GM12878 (cell line): ENCODE measurements around the gene SDF4. TPM values are rescaled to one million over a fixed set of nuclear protein-coding genes. Genes with fewer than 3 reads are reported as not detected.

Experiments
- ATAC-seq: fragments of 200-7000 bp; cut with Tn5 transposase; 3 replicates; pipeline ENCODE4 v1.9.1; 2020; ENCODE audit warnings: mild to moderate bottlenecking, moderate library complexity
- BruUV-seq: library from RNA; stranded (reverse); fragments of 400-500 nt; replicated peaks from 2 replicates; lab custom pipeline; 2021; lab: Mats Ljungman, UMichigan
- CTCF ChIA-PET: fragments of 300-600 bp; sonication (Branson Sonifier 250); formaldehyde crosslinking; extraction: SDS; loops from one replicate; lab custom pipeline; 2021; ENCODE audit warnings: inconsistent platforms; lab: Yijun Ruan, JAX
- POLR2A ChIA-PET: fragments of 350-600 bp; formaldehyde crosslinking; extraction: SDS; loops from one replicate; lab custom pipeline; 2021; ENCODE audit warnings: inconsistent platforms; lab: Charles Lee
- RAD21 ChIA-PET: fragments of 300-600 bp; sonication (Branson Sonifier 250); formaldehyde crosslinking; loops from one replicate; lab custom pipeline; 2023; ENCODE audit warnings: antibody characterized with exemption; ENCODE audit not compliant: unreplicated experiment; lab: Charles Lee
- SMC1A ChIA-PET: fragments of 300-600 bp; sonication (Branson Sonifier 250); formaldehyde crosslinking; loops from one replicate; lab custom pipeline; 2023; ENCODE audit not compliant: unreplicated experiment, uncharacterized antibody; lab: Charles Lee
- DNase-seq: peaks from one replicate; pipeline ENCODE4 v3.0.0-alpha.2; 2011; ENCODE audit warnings: low read depth, low spot score
- FAIRE-seq: peaks from 3 replicates; lab custom pipeline; 2011; peaks lifted over from hg19 to GRCh38; lab: Jason Lieb, UNC
- H2AFZ ChIP-seq: 2 replicates; pipeline ENCODE4 v1.6.0; 2011; ENCODE audit warnings: low read depth, low read length, control low read depth; ENCODE audit not compliant: control insufficient read depth
- H3K27ac ChIP-seq: 2 replicates; pipeline ENCODE4 v1.5.1; 2011; ENCODE audit warnings: control low read depth; ENCODE audit not compliant: control insufficient read depth, insufficient read depth
- H3K27me3 ChIP-seq, 2 experiments: replicated peaks in 1 of 2; 2 replicates each; pipeline versions ENCODE4 v1.6.0 to v1.6.1; 2011; ENCODE audit warnings: low read length in 1 of 2; ENCODE audit not compliant: control insufficient read depth in 2 of 2, insufficient read depth in 2 of 2
- H3K36me3 ChIP-seq, 2 experiments: 2 replicates each; pipeline ENCODE4 v1.5.1; 2011; ENCODE audit warnings: low read length in 1 of 2; ENCODE audit not compliant: control insufficient read depth in 2 of 2, insufficient read depth in 2 of 2
- H3K4me1 ChIP-seq: 2 replicates; pipeline ENCODE4 v1.6.1; 2011; ENCODE audit warnings: mild to moderate bottlenecking, low read length, moderate library complexity, mixed read lengths; ENCODE audit not compliant: control insufficient read depth, insufficient read depth
- H3K4me2 ChIP-seq: 2 replicates; pipeline ENCODE4 v1.6.0; 2011; ENCODE audit warnings: control low read depth; ENCODE audit not compliant: control insufficient read depth, insufficient read depth
- H3K4me3 ChIP-seq: fragments of 200-600 bp; sonication (generic); 2 replicates; pipeline ENCODE4 v1.5.1; 2016
- H3K79me2 ChIP-seq: 2 replicates; pipeline ENCODE4 v1.6.0; 2011; ENCODE audit warnings: low read length; ENCODE audit not compliant: control insufficient read depth, insufficient read depth
- H3K9ac ChIP-seq: 2 replicates; pipeline ENCODE4 v1.8.0; 2011; ENCODE audit warnings: low read length, control low read depth, mixed read lengths; ENCODE audit not compliant: control insufficient read depth, insufficient read depth
- H3K9me3 ChIP-seq: replicated peaks from 3 replicates; pipeline ENCODE4 v1.5.1; 2011; ENCODE audit warnings: mild to moderate bottlenecking, low read length; ENCODE audit not compliant: control insufficient read depth, insufficient read depth
- H4K20me1 ChIP-seq: 2 replicates; pipeline ENCODE4 v1.6.0; 2011; ENCODE audit not compliant: control insufficient read depth, insufficient read depth
- CBFB ChIP-seq: IDR thresholded peaks from 2 replicates; pipeline ENCODE4 v1.6.1; 2016; ENCODE audit warnings: antibody characterized with exemption, low read depth
- CBX5 ChIP-seq: sonication (generic); IDR thresholded peaks from 2 replicates; pipeline ENCODE4 v1.6.1; 2016; ENCODE audit warnings: low read depth, moderate library complexity, mild to moderate bottlenecking, inconsistent platforms
- ESRRA ChIP-seq: IDR thresholded peaks from 2 replicates; pipeline ENCODE4 v1.6.1; 2012; ENCODE audit warnings: mild to moderate bottlenecking, low read length, improper control_type of control experiment
- ETV6 ChIP-seq, 2 experiments: fragments of 450-650 bp in 1 of 2; IDR thresholded peaks in 1 of 2; conservative IDR thresholded peaks in 1 of 2; 2 replicates each; pipeline ENCODE4 v1.6.1; 2014; ENCODE audit warnings: antibody characterized with exemption in 1 of 2, borderline replicate concordance in 1 of 2, low read depth in 1 of 2, mild to moderate bottlenecking in 1 of 2, moderate library complexity in 1 of 2
- IKZF2 ChIP-seq, 2 experiments: fragments of 450-650 bp; IDR thresholded peaks; 2 replicates each; pipeline ENCODE4 v1.6.1; 2017; ENCODE audit warnings: mild to moderate bottlenecking in 2 of 2, moderate library complexity in 2 of 2
- MYB ChIP-seq: fragments of 150-350 bp; IDR thresholded peaks from 2 replicates; pipeline ENCODE4 v1.6.1; 2014; ENCODE audit warnings: mild to moderate bottlenecking, low read depth, low read length, borderline replicate concordance
- NBN ChIP-seq: fragments of 450-650 bp; IDR thresholded peaks from 2 replicates; pipeline ENCODE4 v1.6.1; 2016
- NR2C2 ChIP-seq: IDR thresholded peaks from 2 replicates; pipeline ENCODE4 v1.6.1; 2011; ENCODE audit warnings: borderline replicate concordance, low read depth; ENCODE audit not compliant: control insufficient read depth, insufficient read length
- POLR2A ChIP-seq: IDR thresholded peaks from 2 replicates; pipeline ENCODE4 v1.6.1; 2011; ENCODE audit warnings: low read depth, mild to moderate bottlenecking, low read length
- RAD51 ChIP-seq: fragments of 450-650 bp; IDR thresholded peaks from 2 replicates; pipeline ENCODE4 v1.6.1; 2016; ENCODE audit warnings: moderate library complexity, mild to moderate bottlenecking, inconsistent platforms
- SMARCA5 ChIP-seq: fragments of 450-650 bp; IDR thresholded peaks from 2 replicates; pipeline ENCODE4 v1.6.1; 2017; ENCODE audit warnings: mild to moderate bottlenecking
- SMC3 ChIP-seq: IDR thresholded peaks from 2 replicates; pipeline ENCODE4 v1.6.1; 2011; ENCODE audit warnings: low read length, improper control_type of control experiment, borderline replicate concordance
- SP1 ChIP-seq: IDR thresholded peaks from one replicate; pipeline ENCODE4 v1.6.1; 2011; ENCODE audit warnings: low read depth, low read length
- SREBF2 ChIP-seq: IDR thresholded peaks from 2 replicates; pipeline ENCODE4 v1.6.1; 2012; ENCODE audit warnings: mild to moderate bottlenecking, low read length
- SUPT20H ChIP-seq: IDR thresholded peaks from 2 replicates; pipeline ENCODE4 v1.6.1; 2011; ENCODE audit warnings: low read depth, mild to moderate bottlenecking, low read length, moderate library complexity, borderline replicate concordance; ENCODE audit not compliant: control insufficient read depth
- TCF7 ChIP-seq: IDR thresholded peaks from 2 replicates; pipeline ENCODE4 v1.6.1; 2014; ENCODE audit warnings: antibody characterized with exemption, borderline replicate concordance
- ZNF384 ChIP-seq: IDR thresholded peaks from 2 replicates; pipeline ENCODE4 v1.6.1; 2012; ENCODE audit warnings: low read depth, mild to moderate bottlenecking, low read length, improper control_type of control experiment, borderline replicate concordance
- WGBS: methylation state at CpG from one replicate; pipeline ENCODE4 v1.1.6; 2016; ENCODE audit warnings: low lambda C conversion rate; ENCODE audit not compliant: insufficient replicate concordance, insufficient coverage; ENCODE audit errors: missing lambda C conversion rate; 5-methylcytosine and 5-hydroxymethylcytosine counted together
- in situ Hi-C: fragments of 300-500 bp; cut with MboI; formaldehyde crosslinking; loops from 9 replicates; pipeline ENCODE4 v1.14.3; 2018; ENCODE audit warnings: mixed read lengths
- intact Hi-C: fragments of 100-400 bp; cut with micrococcal nuclease; formaldehyde crosslinking; loops from one replicate; pipeline ENCODE4 v1.14.2; 2022; ENCODE audit not compliant: unreplicated experiment
- polyA plus RNA-seq, 11 experiments: library from polyadenylated mRNA; depleted of rRNA in 4 of 11; unstranded in 6 of 11; stranded (reverse) in 5 of 11; fragments of >200 nt; fragmentation: Nextera tagmentation in 4 of 11; fragmentation: Illumina TruSeq in 1 of 11; extraction: Ambion mirVana in 4 of 11; extraction: Trizol in 1 of 11; gene quantifications; 1 replicate in 1 of 11; 2 replicates in 10 of 11; pipeline versions ENCODE4 v1.2.1 to v1.2.3, GENCODE V29; 2011 to 2016; ENCODE audit warnings: inconsistent platforms in 2 of 11, missing spikeins in 2 of 11, low read depth in 1 of 11
- total RNA-seq, 4 experiments: library from RNA; depleted of rRNA in 3 of 4; stranded (reverse); fragments of >200 nt in 3 of 4; fragmentation: Illumina TruSeq in 1 of 4; extraction: Trizol in 1 of 4; gene quantifications; 2 replicates each; pipeline versions ENCODE4 v1.2.1 to v1.2.3, GENCODE V29; 2013 to 2021
- TF ChIP-seq, protein P1 (sequence below): fragments of 450-650 bp; IDR thresholded peaks from 2 replicates; pipeline ENCODE4 v1.6.1; 2018; ENCODE audit warnings: borderline replicate concordance, mild to moderate bottlenecking; ENCODE audit not compliant: partially characterized antibody
- TF ChIP-seq, protein P2 (sequence below): IDR thresholded peaks from 2 replicates; pipeline ENCODE4 v1.6.1; 2012; ENCODE audit warnings: low read depth, low read length, improper control_type of control experiment
- TF ChIP-seq, protein P3 (sequence below): IDR thresholded peaks from 2 replicates; pipeline ENCODE4 v1.6.1; 2011; ENCODE audit warnings: borderline replicate concordance, low read depth, mild to moderate bottlenecking, moderate library complexity, low read length; ENCODE audit not compliant: insufficient read depth, poor library complexity, severe bottlenecking

SDF4 gene
- total and polyA plus RNA-seq, 10 of the 15 experiments (the other 5 are each of a cell fraction or from before 2014, with no cell fraction given) = 0.44 to 97.2 (median 40.2) TPM

- Histone ChIP-seq H4K20me1 (no peaks in the 10 kb centered on the region), H3K27me3 (peaks cover 0 to 8% of the 10 kb centered on the region in 2 experiments; a peak in 1 of 4 replicates), H3K4me3 (no peak overlapping the region), H3K9ac (no peak overlapping the region), H3K27ac (no peak overlapping the region), H2AFZ (no peak overlapping the region), H3K4me1 (peaks cover 28% of the 10 kb centered on the region), H3K36me3 (no peaks in the 10 kb centered on the region), H3K9me3 (no peaks in the 10 kb centered on the region), H3K4me2 (no peak overlapping the region), H3K79me2 (no peaks in the 10 kb centered on the region)
- TF ChIP-seq, protein P1, sequence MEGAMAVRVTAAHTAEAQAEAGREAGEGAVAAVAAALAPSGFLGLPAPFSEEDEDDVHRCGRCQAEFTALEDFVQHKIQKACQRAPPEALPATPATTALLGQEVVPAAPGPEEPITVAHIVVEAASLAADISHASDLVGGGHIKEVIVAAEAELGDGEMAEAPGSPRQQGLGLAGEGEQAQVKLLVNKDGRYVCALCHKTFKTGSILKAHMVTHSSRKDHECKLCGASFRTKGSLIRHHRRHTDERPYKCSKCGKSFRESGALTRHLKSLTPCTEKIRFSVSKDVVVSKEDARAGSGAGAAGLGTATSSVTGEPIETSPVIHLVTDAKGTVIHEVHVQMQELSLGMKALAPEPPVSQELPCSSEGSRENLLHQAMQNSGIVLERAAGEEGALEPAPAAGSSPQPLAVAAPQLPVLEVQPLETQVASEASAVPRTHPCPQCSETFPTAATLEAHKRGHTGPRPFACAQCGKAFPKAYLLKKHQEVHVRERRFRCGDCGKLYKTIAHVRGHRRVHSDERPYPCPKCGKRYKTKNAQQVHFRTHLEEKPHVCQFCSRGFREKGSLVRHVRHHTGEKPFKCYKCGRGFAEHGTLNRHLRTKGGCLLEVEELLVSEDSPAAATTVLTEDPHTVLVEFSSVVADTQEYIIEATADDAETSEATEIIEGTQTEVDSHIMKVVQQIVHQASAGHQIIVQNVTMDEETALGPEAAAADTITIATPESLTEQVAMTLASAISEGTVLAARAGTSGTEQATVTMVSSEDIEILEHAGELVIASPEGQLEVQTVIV = no peak
- TF ChIP-seq SUPT20H = no peak
- no peak for TF ChIP-seq ETV6 (conservative IDR thresholded peaks at IDR 0.05 in 1 of 2, IDR thresholded peaks at IDR 0.05 in 1 of 2; ENCODE audit: borderline replicate concordance in 1 of 2, low read depth in 1 of 2)
- TF ChIP-seq MYB = no peak
- TF ChIP-seq SREBF2 = no peak
- TF ChIP-seq SMC3 = no peak
- TF ChIP-seq RAD51 = no peak
- TF ChIP-seq IKZF2 (IDR thresholded peaks at IDR 0.05) = no peak
- no peak for TF ChIP-seq ESRRA
- TF ChIP-seq SMARCA5 = no peak
- no peak for TF ChIP-seq NBN
- TF ChIP-seq, protein P2, sequence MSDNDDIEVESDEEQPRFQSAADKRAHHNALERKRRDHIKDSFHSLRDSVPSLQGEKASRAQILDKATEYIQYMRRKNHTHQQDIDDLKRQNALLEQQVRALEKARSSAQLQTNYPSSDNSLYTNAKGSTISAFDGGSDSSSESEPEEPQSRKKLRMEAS = no peak
- TF ChIP-seq NR2C2 = no peak
- TF ChIP-seq, protein P3, sequence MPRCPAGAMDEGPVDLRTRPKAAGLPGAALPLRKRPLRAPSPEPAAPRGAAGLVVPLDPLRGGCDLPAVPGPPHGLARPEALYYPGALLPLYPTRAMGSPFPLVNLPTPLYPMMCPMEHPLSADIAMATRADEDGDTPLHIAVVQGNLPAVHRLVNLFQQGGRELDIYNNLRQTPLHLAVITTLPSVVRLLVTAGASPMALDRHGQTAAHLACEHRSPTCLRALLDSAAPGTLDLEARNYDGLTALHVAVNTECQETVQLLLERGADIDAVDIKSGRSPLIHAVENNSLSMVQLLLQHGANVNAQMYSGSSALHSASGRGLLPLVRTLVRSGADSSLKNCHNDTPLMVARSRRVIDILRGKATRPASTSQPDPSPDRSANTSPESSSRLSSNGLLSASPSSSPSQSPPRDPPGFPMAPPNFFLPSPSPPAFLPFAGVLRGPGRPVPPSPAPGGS = no peak
- TF ChIP-seq CBFB = no peak
- no peak for TF ChIP-seq CBX5
- TF ChIP-seq TCF7 = no peak
- TF ChIP-seq ZNF384 = no peak
- no peak for TF ChIP-seq POLR2A
- TF ChIP-seq SP1 = no peak
- intact Hi-C loops (no loop called here), in situ Hi-C loops (no loop called here)
- ChIA-PET POLR2A (interaction anchor here (1.3 kb wide), 1 partner anchor 41 kb away, joined by 4 read pairs; no protein-coding TSS in a partner anchor), SMC1A (interaction anchor here (1.0 kb wide), 1 partner anchor 46 kb away, joined by 3 read pairs; no protein-coding TSS in a partner anchor), CTCF (interaction anchor here (2.0 kb wide), 1 partner anchor 83 kb away, joined by 25 read pairs; no protein-coding TSS in a partner anchor), RAD21 (interaction anchor here (2.1 kb wide), 1 partner anchor 80 kb away, joined by 7 read pairs; no protein-coding TSS in a partner anchor)
- no peak for ATAC-seq
- FAIRE-seq = no peak
- no TSS peak for BruUV-seq
- DNase-seq = no peak
- 52% methylated on average over 5 of the region's 8 CpGs for WGBS
These were observed 27.3 kb downstream of the SDF4 start for GRCh38 chr1:1204425-1204920.
